ENCODE measurements around the gene SIGLEC1. TPM values are rescaled to one million over a fixed set of nuclear protein-coding genes. Genes with fewer than 3 reads are reported as not detected.

The SIGLEC1 gene
- total RNA-seq, result 6.4 TPM
- long read RNA-seq, partial matches to known transcripts, result 4 of 11 reads
- long read RNA-seq, other reads (novel, unspliced or antisense), result 7 of 11 reads

DNA sequence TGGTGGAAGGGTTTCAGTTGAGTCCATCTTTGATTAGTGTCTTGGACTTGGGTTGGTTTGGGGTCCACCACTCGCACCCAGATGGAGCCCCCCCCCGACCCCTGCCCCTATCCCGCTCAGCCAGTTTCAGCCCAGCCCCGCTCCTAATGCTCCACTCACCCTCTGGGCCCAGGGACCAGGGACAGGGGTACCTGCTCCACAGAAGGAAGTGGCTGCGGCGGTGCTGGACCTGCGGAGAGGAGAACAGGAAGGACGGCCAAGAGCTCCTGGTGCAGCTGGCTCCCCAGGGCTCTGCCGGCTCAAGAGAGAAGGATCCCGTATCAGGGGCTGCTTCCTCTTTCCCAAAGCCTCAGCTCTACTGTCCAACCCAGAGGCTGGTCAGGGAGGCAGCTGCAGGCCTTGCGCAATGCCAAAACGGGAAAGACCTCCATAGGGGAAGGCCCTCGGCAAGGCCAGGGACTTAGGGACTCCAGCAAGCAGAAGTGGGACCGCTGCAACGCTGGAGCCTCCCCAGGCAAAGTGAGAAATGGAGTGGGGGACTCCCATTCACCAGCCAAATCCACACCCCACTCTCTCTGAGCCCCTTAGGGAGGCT lies at the start of gene SIGLEC1:
Gene SIGLEC1, minus strand, starts transcription at position 322 of the 595 bp plus-strand sequence. CDS start 5,472 bp downstream, outside the sequence.
- peak within 1 kb of the TSS; percentile 39 for H3K27ac ChIP-seq (replicated peaks)
- DNase-seq, result peak; percentile 70
- H3K27me3 ChIP-seq (ENCODE audit: low read depth), result no peaks in the 10 kb centered on the region
- TF ChIP-seq CTCF (IDR thresholded peaks at IDR 0.05; ENCODE audit: borderline replicate concordance), result no peak
- peaks cover 17% of the 10 kb centered on the region for H3K4me1 ChIP-seq
- peak within 1 kb of the TSS; percentile 37 for H3K4me3 ChIP-seq
- intact Hi-C loops (cut with micrococcal nuclease), result no loop called here
- H3K36me3 ChIP-seq, result no peaks in the 10 kb centered on the region
- no peaks in the 10 kb centered on the region for H3K9me3 ChIP-seq (replicated peaks)

DNA sequence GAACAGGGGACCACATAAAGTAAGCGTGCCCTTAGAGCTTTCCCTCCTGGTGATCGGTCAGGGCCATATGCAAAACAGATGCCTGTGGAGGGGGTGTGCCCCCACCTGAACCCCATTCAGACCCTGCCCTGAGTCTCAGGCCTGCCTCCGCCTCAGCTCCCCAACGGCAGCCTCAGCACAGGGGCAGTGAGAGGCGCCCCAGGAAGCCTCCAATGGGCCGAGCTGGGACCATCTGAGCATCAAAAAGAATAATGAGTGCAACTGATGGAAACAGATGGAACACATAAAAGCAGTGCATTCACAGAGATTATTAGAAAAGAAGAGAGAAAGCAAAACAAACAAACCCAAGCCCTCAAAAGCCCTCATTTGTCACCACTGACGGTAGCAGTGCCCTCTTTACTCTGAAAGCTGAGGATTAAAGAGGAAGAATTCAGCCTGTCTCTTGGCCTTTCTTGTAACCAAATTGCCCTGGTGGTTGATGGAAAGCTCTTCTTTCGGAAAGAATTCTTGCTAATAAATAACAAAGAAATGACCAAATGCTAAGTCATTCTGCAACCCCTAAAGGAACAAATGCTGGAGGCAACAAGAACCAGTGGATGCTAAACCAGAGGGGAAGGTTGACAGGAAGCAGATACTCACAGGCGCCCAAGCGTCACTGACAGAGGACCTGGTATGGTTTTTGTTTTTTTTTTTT lies 48.4 kb upstream of the SIGLEC1 start:
- no peak overlapping the region for H3K27ac ChIP-seq (replicated peaks)
- no peak overlapping the region for H3K4me3 ChIP-seq
- intact Hi-C loops (cut with micrococcal nuclease), result no loop called here
- H3K4me1 ChIP-seq, result peaks cover 24% of the 10 kb centered on the region
- no peaks in the 10 kb centered on the region for H3K9me3 ChIP-seq (replicated peaks)
- H3K27me3 ChIP-seq (ENCODE audit: low read depth), result no peaks in the 10 kb centered on the region
- DNase-seq, result no peak
- H3K36me3 ChIP-seq, result no peaks in the 10 kb centered on the region
- TF ChIP-seq CTCF (IDR thresholded peaks at IDR 0.05; ENCODE audit: borderline replicate concordance), result no peak

DNA sequence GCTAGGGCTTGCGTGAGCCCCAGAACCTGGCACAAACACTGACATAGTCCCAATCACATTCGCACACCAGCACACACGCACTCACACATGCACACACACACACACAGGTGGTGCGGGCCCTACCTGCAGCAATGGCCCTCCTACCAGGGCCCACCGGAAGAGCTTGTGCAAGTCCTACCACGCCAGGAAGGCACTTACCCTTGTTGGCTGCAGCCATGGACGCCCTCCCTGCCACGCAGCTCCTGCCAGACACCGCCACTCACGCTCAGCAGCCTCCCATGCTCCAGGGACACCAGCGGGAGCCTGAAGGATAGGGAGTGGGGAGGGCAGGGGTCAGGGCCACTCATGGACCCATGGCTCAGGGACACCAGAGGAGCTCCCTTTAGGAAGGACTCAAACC lies 47.5 kb upstream of the SIGLEC1 start:
- no peaks in the 10 kb centered on the region for H3K9me3 ChIP-seq (replicated peaks)
- H3K27me3 ChIP-seq (ENCODE audit: low read depth), result no peaks in the 10 kb centered on the region
- intact Hi-C loops (cut with micrococcal nuclease), result no loop called here
- H3K4me1 ChIP-seq, result peaks cover 24% of the 10 kb centered on the region
- no peak for TF ChIP-seq CTCF (IDR thresholded peaks at IDR 0.05; ENCODE audit: borderline replicate concordance)
- DNase-seq, result no peak
- H3K36me3 ChIP-seq, result no peaks in the 10 kb centered on the region
- H3K4me3 ChIP-seq, result no peak overlapping the region
- H3K27ac ChIP-seq (replicated peaks), result peak overlapping the region; percentile 59

GRCh38 chr20:3759316-3759823 lies 47.0 kb upstream of the SIGLEC1 start:
- H3K9me3 ChIP-seq (replicated peaks), result no peaks in the 10 kb centered on the region
- no peak for TF ChIP-seq CTCF (IDR thresholded peaks at IDR 0.05; ENCODE audit: borderline replicate concordance)
- intact Hi-C loops (cut with micrococcal nuclease), result no loop called here
- no peak overlapping the region for H3K4me3 ChIP-seq
- H3K36me3 ChIP-seq, result no peaks in the 10 kb centered on the region
- no peaks in the 10 kb centered on the region for H3K27me3 ChIP-seq (ENCODE audit: low read depth)
- no peak for DNase-seq
- H3K4me1 ChIP-seq, result peaks cover 22% of the 10 kb centered on the region
- peak overlapping the region; percentile 59 for H3K27ac ChIP-seq (replicated peaks)

- intact Hi-C loops (cut with micrococcal nuclease), result no loop called here
- Histone ChIP-seq H3K27me3 (ENCODE audit: low read depth) (no peaks in the 10 kb centered on the region), H3K9me3 (replicated peaks) (no peaks in the 10 kb centered on the region), H3K4me3 (peak overlapping the region; percentile 5), H3K4me1 (peaks cover 27% of the 10 kb centered on the region), H3K27ac (replicated peaks) (peak overlapping the region; percentile 59), H3K36me3 (no peaks in the 10 kb centered on the region)
- TF ChIP-seq CTCF (IDR thresholded peaks at IDR 0.05; ENCODE audit: borderline replicate concordance), result no peak
- no peak for DNase-seq
These were observed 46.2 kb upstream of the SIGLEC1 start for GRCh38 chr20:3758566-3758965.

Data from left ventricle myocardium inferior (tissue), 1 donor.